Measurements from ENCODE around the gene RNF224.

Gene RNF224

DNA sequence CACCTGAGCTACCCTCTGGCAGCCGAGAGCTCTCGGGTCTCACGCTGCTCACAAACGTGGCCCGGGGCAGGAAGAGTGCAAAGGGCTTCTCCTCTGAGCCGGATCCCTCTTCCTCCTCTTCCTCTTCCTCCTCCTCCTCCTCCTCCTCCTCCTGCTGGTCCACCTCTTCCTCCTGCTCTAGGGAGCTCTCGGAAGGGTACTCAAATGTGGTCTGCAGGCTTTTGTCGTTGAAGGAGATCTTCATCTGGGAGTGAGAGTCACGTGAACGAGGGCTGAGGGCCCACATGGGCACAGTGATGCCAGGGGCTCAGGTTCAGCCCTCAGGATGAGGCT lies 34.9 kb upstream of the RNF224 start:
- DNase-seq (ENCODE audit: low spot score) = no peak

DNA sequence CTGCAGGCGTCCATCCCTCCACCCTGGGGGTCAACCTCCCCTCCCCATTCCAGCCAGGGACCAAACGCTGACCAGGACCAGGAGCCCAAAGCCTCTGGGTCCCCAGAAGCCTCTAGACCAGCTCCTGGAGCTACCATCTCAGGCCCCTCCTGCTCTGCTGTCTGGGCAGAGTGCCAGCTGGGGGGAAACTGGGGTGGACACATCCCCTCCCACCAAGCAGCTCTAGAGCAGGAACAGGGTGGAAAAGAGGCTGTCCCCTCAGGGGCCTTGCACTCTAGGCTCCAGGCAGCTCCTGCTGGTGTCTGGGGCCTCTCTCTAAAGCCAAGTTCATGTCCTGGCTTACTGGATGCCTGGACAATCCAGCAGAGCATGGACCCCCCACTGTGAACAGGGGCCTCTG lies 34.4 kb upstream of the RNF224 start:
- no peak for DNase-seq (ENCODE audit: low spot score)

DNA sequence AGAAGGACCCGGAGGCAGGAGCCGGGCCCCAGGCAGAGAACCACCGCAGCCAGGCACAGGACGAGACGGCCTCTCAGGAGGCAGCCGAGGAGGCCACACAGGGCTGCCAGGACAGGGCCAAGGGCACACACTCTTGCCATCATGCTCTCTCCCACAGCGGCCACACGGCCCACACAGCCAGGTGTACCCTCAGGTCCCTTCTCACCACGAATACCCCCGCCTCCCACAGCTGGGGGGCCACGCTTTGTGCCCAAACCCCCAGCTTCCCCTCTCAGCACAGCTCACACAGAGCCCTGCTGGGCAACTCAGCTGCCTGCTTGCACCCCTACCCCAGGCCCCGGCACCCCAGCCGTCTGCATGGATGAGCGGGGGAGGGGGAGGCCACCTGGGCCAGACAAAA lies 33.5 kb upstream of the RNF224 start:
- no peak for DNase-seq (ENCODE audit: low spot score)

- DNase-seq (ENCODE audit: low spot score) = no peak
Observed at GRCh38 chr9:137194388-137194787, 32.9 kb upstream of the RNF224 start.

- DNase-seq (ENCODE audit: low spot score) = no peak
Observed at GRCh38 chr9:137194909-137195308, 32.4 kb upstream of the RNF224 start.

DNA sequence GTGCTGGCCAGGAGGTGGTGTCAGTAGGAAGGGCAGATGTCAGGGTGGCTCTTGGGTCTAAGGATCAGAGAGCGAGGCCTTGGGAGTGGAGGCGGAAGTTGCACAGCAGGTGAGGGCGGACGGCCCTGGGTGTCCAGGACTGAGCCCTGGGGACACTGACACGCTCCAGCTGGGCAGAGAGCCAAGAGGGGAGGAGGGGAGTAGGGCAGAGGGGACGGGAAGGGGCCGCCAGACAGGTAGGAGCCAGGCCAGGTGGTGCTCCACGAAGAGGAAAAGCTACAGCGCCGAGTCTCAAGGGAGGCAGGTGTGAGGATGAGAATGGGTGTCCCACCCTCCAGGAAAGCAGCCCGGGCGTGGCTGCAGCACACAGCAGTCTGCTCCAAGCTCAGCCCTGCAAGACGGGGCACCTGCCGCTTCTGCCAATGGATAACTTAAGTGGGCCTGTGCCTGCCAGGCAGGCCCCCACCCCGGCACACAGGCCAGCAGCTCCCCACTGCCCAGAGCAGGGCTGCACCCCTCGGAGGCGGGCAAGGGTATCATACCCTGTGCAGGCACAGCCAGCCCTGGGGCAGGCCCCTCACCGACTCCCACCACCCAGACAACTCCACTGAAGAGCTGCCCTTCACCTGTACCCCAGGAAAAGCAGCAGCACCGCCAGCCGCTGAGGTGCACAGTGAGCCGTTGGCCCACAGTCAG lies 31.6 kb upstream of the RNF224 start:
- no peak for DNase-seq (ENCODE audit: low spot score)

DNA sequence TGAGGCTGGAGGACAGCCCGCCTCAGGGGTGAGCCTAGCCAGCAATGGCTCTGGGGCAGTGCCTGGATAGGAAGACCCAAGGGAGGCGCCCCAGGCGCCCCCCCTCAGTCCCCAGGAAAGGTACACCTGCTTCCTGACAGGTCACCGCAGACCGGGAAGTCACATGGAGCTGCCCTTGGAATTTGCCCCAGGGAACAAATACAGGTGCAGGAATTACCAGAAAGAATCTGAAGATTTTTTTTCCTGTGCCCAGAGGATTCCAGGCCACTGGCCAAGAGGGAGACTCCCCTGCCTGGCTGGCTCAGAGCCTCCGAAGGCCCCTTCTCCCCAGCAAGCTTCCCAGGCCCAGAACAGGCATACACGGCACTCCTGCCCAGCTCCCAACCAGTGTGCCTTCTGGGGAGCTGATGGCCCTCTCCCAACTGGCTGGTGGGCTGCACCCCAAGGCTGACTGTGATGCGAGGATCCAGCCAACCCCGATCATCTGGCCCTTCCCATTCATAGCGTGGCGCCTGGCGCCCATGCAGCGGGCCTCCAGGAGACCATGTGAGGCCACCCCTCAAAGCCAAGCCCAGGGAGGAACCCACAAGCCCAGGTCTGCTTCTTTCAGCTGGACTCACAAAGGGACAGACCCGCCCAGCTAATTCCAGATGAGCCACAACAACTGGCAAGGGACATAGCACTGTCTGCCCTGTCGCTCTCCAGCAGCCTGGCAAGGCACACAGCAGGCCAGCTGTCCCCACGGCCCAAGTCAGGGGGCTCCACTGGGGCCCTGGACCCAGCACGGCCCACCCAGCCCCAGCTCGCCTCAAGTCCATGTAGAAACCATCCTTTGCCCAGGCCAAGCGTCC lies 29.0 kb upstream of the RNF224 start:
- peak; percentile 53 for DNase-seq (ENCODE audit: low spot score)

- DNase-seq (ENCODE audit: low spot score) = peak; percentile 82
Observed at GRCh38 chr9:137198902-137199283, 28.4 kb upstream of the RNF224 start.

DNA sequence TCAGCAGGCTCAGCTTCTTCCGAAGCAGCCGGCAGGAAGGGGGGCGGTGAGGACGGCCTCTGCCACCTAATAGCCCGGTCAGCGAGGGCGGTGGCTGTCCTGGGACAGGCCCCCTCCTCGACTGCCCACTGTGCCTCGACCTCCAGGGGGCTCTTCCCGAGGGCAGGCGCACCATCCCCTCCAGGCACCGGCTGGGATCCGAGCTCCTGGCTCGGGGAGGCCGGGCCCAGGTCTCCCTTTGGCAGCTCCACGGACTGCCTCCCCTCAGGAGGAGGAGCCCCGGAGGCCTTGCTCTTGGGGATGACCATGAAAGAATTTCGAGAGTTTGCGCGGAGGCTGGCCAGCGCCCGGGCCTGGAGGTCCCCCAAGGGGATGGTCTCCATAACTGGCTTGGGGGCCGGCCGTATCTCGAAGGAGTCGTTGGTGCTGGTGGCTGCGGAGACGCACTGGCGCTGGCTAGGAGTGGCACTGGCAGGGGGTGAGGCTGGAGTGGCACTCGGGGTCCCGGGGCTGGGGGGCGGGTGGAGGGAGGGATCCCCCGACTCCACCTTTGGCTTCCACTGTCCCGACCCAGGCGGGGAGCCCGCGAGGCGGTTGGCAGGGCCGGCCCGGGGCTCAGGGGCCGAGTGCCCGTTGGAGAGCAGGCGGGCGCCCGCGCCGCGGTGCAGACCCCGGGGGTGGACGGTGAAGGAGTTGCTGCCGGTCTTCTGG lies 27.7 kb upstream of the RNF224 start:
- DNase-seq (ENCODE audit: low spot score) = no peak

DNA sequence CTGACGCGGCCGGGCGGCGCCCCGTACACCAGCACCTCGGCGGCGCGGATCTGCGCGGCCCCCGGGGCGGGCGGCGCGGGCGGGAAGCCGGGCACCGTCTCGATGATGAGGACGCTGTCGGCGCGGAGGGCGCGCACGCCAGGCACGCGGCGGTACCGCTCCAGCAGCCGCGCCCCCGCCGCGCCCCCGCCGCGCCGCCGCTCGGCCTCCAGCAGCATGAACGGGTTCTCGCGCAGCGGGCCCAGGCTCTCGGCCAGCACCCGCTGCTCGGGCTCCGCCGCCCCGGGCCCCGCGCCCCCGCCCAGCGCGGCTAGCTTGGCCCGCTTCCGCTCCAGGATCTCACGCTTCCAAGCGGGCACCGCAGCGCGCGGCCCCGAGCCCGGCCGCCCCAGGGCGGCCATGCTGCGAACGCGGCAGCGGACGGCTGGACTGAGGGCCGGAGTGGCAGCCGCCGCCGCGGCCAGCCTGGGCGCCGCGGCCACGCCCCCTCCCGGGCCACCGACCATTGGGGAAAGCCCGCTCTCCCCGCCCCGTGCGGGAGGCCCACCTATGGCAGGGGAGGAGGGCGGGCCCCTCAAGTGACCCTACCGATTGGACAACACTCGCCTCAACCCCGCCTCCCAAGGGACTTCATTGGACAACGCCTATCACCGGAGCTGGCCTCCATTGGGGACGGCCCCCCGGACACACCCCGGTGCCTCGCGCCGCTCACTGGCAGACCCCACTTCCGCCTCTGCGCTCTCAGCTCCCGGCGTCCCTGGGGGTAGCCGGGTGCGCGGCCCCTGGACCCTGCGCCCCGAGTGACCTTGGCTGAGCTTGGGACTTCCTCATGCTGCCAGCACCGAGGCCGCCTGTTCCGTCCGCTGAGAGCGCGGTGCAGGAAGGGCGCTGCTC lies 26.7 kb upstream of the RNF224 start, which contains the start of gene TPRN:
Gene TPRN, minus strand, starts transcription at position 431 of the 894 bp plus-strand sequence. Its CDS starts 30 bp downstream, at position 401.
- peak; percentile 99 for DNase-seq (ENCODE audit: low spot score)

DNA sequence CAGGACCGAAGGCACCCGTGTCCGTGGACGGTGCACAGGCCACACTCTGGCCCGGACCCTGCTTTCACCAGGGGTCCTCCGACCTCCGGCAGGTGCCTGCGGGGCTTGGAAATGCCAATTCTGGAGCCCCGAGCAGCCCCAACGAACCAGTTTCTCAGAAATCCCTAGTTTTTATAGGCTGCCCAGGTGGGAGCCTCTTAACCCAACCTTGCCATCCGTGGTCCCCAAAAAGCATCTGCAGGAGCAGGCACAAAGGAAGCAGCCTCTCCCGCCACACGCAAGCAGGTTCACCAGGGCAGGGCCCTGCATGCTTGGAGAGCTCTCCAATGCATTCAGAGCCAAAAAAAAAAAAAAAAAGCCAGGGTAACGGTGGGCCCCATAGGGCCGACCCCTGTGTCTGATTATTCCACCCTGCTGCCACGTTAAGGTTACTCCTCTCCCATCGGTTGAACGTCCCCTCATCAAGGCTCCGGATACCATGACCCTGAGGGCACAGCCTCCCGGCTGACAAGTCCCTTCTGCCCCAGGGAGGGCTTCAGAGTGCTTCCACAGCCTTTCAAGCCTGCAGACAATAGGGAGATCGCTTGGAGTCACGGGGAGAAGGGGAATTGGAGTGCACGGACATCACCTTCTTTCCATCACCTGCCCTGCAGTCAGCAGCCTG lies 26.0 kb upstream of the RNF224 start:
- no peak for DNase-seq (ENCODE audit: low spot score)

- no peak for DNase-seq (ENCODE audit: low spot score)
Observed at GRCh38 chr9:137202966-137203365, 24.3 kb upstream of the RNF224 start.

DNA sequence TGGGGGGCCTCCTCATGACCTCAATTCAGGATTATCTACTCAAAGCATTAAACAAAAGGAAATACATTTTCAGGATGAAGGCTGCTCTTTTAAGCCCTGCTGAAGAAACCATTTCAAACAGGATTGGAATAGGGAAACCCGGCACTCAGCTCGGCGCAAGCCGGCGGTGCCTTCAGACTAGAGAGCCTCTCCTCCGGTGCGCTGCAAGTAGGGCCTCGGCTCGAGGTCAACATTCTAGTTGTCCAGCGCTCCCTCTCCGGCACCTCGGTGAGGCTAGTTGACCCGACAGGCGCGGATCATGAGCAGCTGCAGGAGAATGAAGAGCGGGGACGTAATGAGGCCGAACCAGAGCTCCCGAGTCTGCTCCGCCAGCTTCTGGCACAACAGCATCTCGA lies 22.6 kb upstream of the RNF224 start:
- no peak for DNase-seq (ENCODE audit: low spot score)

GRCh38 chr9:137205126-137206069 lies 21.9 kb upstream of the RNF224 start, which contains the start of the genes NDOR1 and TMEM203:
TSS of gene NDOR1 (plus strand) at chr9:137205700. CDS start at chr9:137205778, 78 bp downstream.
TSS of gene TMEM203 (minus strand) at chr9:137205648. CDS start at chr9:137205414, 234 bp downstream.
- DNase-seq (ENCODE audit: low spot score) = peak; percentile 88

- DNase-seq (ENCODE audit: low spot score) = no peak
Observed at GRCh38 chr9:137206602-137207001, 20.7 kb upstream of the RNF224 start.

GRCh38 chr9:137211532-137211931 lies 15.8 kb upstream of the RNF224 start:
- DNase-seq (ENCODE audit: low spot score) = no peak

DNA sequence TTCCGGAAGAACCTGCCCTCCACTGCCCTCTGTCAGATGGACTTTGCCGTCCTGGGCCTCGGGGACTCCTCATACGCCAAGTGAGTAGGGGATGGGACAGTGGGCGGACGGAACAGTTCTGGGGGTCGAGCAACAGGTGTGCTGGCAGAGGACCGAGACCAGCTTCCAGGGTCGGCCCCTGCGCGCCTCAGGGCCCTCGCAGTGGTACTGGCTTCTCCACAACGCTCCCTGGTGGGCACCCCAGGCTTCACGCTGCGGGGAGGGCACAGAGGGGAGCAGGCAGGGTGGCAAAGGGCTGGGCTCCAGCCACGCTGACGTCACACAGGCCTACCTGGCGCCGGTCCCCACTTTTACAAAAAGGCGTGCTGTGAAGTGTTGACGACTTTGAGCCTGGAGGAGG lies 14.8 kb upstream of the RNF224 start:
- DNase-seq (ENCODE audit: low spot score) = no peak

GRCh38 chr9:137213160-137214060 lies 13.9 kb upstream of the RNF224 start:
- no peak for DNase-seq (ENCODE audit: low spot score)

- DNase-seq (ENCODE audit: low spot score) = no peak
Observed at GRCh38 chr9:137214620-137215019, 12.7 kb upstream of the RNF224 start.
